HCT116 (cell line): ENCODE results near the gene IL36G. TPM values are rescaled to one million over a fixed set of nuclear protein-coding genes. Genes with fewer than 3 reads are reported as not detected.

Source experiments
- ATAC-seq: fragments of 200-7000 bp; cut with Tn5 transposase; 2 replicates; pipeline ENCODE4 v1.9.1; 2020; ENCODE audit warnings: mild to moderate bottlenecking, moderate library complexity
- BruUV-seq: library from RNA; stranded (reverse); fragments of 400-500 nt; replicated peaks from 2 replicates; lab custom pipeline; 2021; lab: Mats Ljungman, UMichigan
- CTCF ChIA-PET: fragments of 300-600 bp; sonication (Branson Sonifier 250); formaldehyde crosslinking; loops from one replicate; lab custom pipeline; 2021; ENCODE audit warnings: antibody characterized with exemption; lab: Charles Lee
- POLR2A ChIA-PET: fragments of 300-600, 350-600 bp; sonication (Branson Sonifier 250); formaldehyde crosslinking; loops from one replicate; lab custom pipeline; 2021; ENCODE audit warnings: antibody characterized with exemption; lab: Charles Lee
- RAD21 ChIA-PET, 2 experiments: fragments of 300-600 bp; sonication (Branson Sonifier 250); formaldehyde crosslinking; loops; one replicate each; lab custom pipeline; 2023; ENCODE audit warnings: low total read pairs in 2 of 2; ENCODE audit not compliant: uncharacterized antibody in 2 of 2, unreplicated experiment in 2 of 2, low non-redundant PET in 1 of 2; lab: Charles Lee
- DNase-seq: peaks from one replicate; pipeline ENCODE4 v3.0.0-alpha.2; 2010; ENCODE audit warnings: low read depth, low spot score
- H2AFZ ChIP-seq: fragments of 200-600 bp; shearing (Covaris generic), sonication (generic); 2 replicates; pipeline ENCODE4 v1.6.1; 2017; ENCODE audit warnings: low read depth, mixed run types, mixed read lengths, antibody characterized with exemption, low read length; ENCODE audit not compliant: poor library complexity, severe bottlenecking
- H3K27ac ChIP-seq: 2 replicates; pipeline ENCODE4 v1.5.1; 2012; ENCODE audit warnings: low read depth, low read length
- H3K27me3 ChIP-seq: fragments of 200-600 bp; sonication (generic); 2 replicates; pipeline ENCODE4 v1.6.1; 2016; ENCODE audit warnings: mixed run types, low read length, mixed read lengths; ENCODE audit not compliant: insufficient read depth
- H3K36me3 ChIP-seq, 2 experiments: fragments of 200-500 bp in 1 of 2; fragments of 200-600 bp in 1 of 2; sonication (Bioruptor generic) in 1 of 2; sonication (generic) in 1 of 2; 2 replicates each; pipeline versions ENCODE4 v1.5.1 to v1.6.1; 2014 to 2016; ENCODE audit warnings: low read length in 2 of 2, inconsistent platforms in 1 of 2, mixed read lengths in 1 of 2, mixed run types in 1 of 2; ENCODE audit not compliant: insufficient read depth in 2 of 2, control insufficient read depth in 1 of 2
- H3K4me1 ChIP-seq, 2 experiments: fragments of 200-600 bp in 1 of 2; sonication (generic) in 1 of 2; 2 replicates each; pipeline versions ENCODE4 v1.5.1 to v1.6.1; 2012 to 2017; ENCODE audit warnings: low read length in 2 of 2, inconsistent platforms in 1 of 2, mild to moderate bottlenecking in 1 of 2, mixed read lengths in 1 of 2, mixed run types in 1 of 2, moderate library complexity in 1 of 2; ENCODE audit not compliant: insufficient read depth in 2 of 2, control insufficient read depth in 1 of 2
- H3K4me2 ChIP-seq: fragments of 200-600 bp; sonication (generic); 2 replicates; pipeline ENCODE4 v1.6.1; 2017; ENCODE audit warnings: mixed run types, low read length, mixed read lengths
- H3K4me3 ChIP-seq, 2 experiments: fragments of 200-600 bp in 1 of 2; sonication (generic) in 1 of 2; replicated peaks in 1 of 2; 2 replicates each; pipeline ENCODE4 v1.5.1; 2011 to 2016; ENCODE audit warnings: low read length in 2 of 2, control low read depth in 1 of 2, low read depth in 1 of 2, mild to moderate bottlenecking in 1 of 2, mixed read lengths in 1 of 2, mixed run types in 1 of 2
- H3K79me2 ChIP-seq: fragments of 200-600 bp; sonication (generic); 2 replicates; pipeline ENCODE4 v1.6.1; 2017; ENCODE audit warnings: mild to moderate bottlenecking, mixed run types, low read length, moderate library complexity, mixed read lengths; ENCODE audit not compliant: insufficient read depth
- H3K9ac ChIP-seq: fragments of 200-600 bp; sonication (generic); 2 replicates; pipeline ENCODE4 v1.6.1; 2016; ENCODE audit warnings: low read length, mixed read lengths
- H3K9me2 ChIP-seq: fragments of 200-600 bp; sonication (generic), shearing (Covaris generic); 2 replicates; pipeline ENCODE4 v1.6.1; 2017; ENCODE audit warnings: mixed run types, mild to moderate bottlenecking, moderate library complexity; ENCODE audit not compliant: insufficient read depth
- H3K9me3 ChIP-seq, 2 experiments: fragments of 200-500 bp in 1 of 2; fragments of 200-600 bp in 1 of 2; sonication (Bioruptor generic) in 1 of 2; sonication (generic) in 1 of 2; 2 replicates each; pipeline ENCODE4 v1.6.1; 2014 to 2017; ENCODE audit warnings: low read length in 2 of 2, mixed read lengths in 2 of 2, inconsistent platforms in 1 of 2, low read depth in 1 of 2, mild to moderate bottlenecking in 1 of 2, mixed run types in 1 of 2, moderate library complexity in 1 of 2; ENCODE audit not compliant: control insufficient read depth in 1 of 2, insufficient read depth in 1 of 2
- H4K20me1 ChIP-seq: fragments of 200-600 bp; sonication (generic), shearing (Covaris generic); 2 replicates; pipeline ENCODE4 v1.6.1; 2017; ENCODE audit warnings: mixed run types, mild to moderate bottlenecking, moderate library complexity; ENCODE audit not compliant: insufficient read depth
- CBX3 ChIP-seq: IDR thresholded peaks from 2 replicates; pipeline ENCODE4 v1.6.1; 2012; ENCODE audit warnings: low read depth
- CEBPB ChIP-seq: IDR thresholded peaks from 2 replicates; pipeline ENCODE4 v1.6.1; 2012; ENCODE audit warnings: low read depth
- CTCF ChIP-seq, 3 experiments: fragments of 200-600 bp in 1 of 3; sonication (generic) in 1 of 3; IDR thresholded peaks in 2 of 3; conservative IDR thresholded peaks in 1 of 3; 2 replicates each; pipeline ENCODE4 v1.5.1; 2012 to 2017; ENCODE audit warnings: low read depth in 2 of 3, low read length in 2 of 3, antibody characterized with exemption in 1 of 3, borderline replicate concordance in 1 of 3, control low read depth in 1 of 3, mild to moderate bottlenecking in 1 of 3, mixed read lengths in 1 of 3, mixed run types in 1 of 3, moderate library complexity in 1 of 3; ENCODE audit not compliant: insufficient read depth in 1 of 3
- EGR1 ChIP-seq: IDR thresholded peaks from 2 replicates; pipeline ENCODE4 v1.6.1; 2012; ENCODE audit warnings: low read depth
- ELF1 ChIP-seq: IDR thresholded peaks from 2 replicates; pipeline ENCODE4 v1.6.1; 2012; ENCODE audit warnings: low read depth, borderline replicate concordance
- EZH2phosphoT487 ChIP-seq: fragments of 200-600 bp; IDR thresholded peaks from 2 replicates; pipeline ENCODE4 v1.6.1; 2018; ENCODE audit warnings: antibody characterized with exemption, borderline replicate concordance
- FOSL1 ChIP-seq: IDR thresholded peaks from 2 replicates; pipeline ENCODE4 v1.6.1; 2012; ENCODE audit warnings: low read depth
- JUND ChIP-seq: IDR thresholded peaks from 2 replicates; pipeline ENCODE4 v1.6.1; 2012
- POLR2A ChIP-seq: IDR thresholded peaks from 2 replicates; pipeline ENCODE4 v1.7.0; 2011; ENCODE audit warnings: borderline replicate concordance; ENCODE audit not compliant: insufficient read depth, insufficient read length; ENCODE audit errors: extremely low read depth
- POLR2AphosphoS5 ChIP-seq: IDR thresholded peaks from 2 replicates; pipeline ENCODE4 v1.6.1; 2011; ENCODE audit warnings: mild to moderate bottlenecking, low read depth, low read length, moderate library complexity
- RAD21 ChIP-seq: IDR thresholded peaks from 2 replicates; pipeline ENCODE4 v1.6.1; 2012; ENCODE audit warnings: low read depth, mild to moderate bottlenecking
- REST ChIP-seq: IDR thresholded peaks from 2 replicates; pipeline ENCODE4 v1.6.1; 2012; ENCODE audit warnings: low read depth
- SP1 ChIP-seq: IDR thresholded peaks from 2 replicates; pipeline ENCODE4 v1.6.1; 2012; ENCODE audit warnings: low read depth
- SRF ChIP-seq: IDR thresholded peaks from 2 replicates; pipeline ENCODE4 v1.6.1; 2012; ENCODE audit warnings: low read depth
- TCF7L2 ChIP-seq: IDR thresholded peaks from 2 replicates; pipeline ENCODE4 v1.7.0; 2011; ENCODE audit warnings: borderline replicate concordance, inconsistent platforms; ENCODE audit not compliant: insufficient read depth, insufficient read length; ENCODE audit errors: extremely low read depth
- intact Hi-C: fragments of 100-400 bp; cut with micrococcal nuclease; formaldehyde crosslinking; loops from 2 replicates; pipeline ENCODE4 v1.10.0; 2022
- total RNA-seq: library from RNA; stranded (reverse); gene quantifications from one replicate; pipeline ENCODE4 v1.2.1, GENCODE V29; 2021; ENCODE audit not compliant: unreplicated experiment
- TF ChIP-seq, protein P1 (sequence below): IDR thresholded peaks from 2 replicates; pipeline ENCODE4 v1.6.1; 2012

The IL36G gene
- total RNA-seq, 1 experiment from 2014 or later: not detected

- Histone ChIP-seq H3K4me3 (no peak overlapping the region), H3K27me3 (no peaks in the 10 kb centered on the region), H3K4me1 (peaks cover 0 to 8% of the 10 kb centered on the region in 2 experiments; a peak in 1 of 4 replicates), H3K9ac (no peak overlapping the region), H4K20me1 (no peaks in the 10 kb centered on the region), H3K4me2 (no peak overlapping the region), H3K36me3 (no peaks in the 10 kb centered on the region), H3K9me3 (no peaks in the 10 kb centered on the region), H3K79me2 (no peaks in the 10 kb centered on the region), H3K9me2 (no peaks in the 10 kb centered on the region), H2AFZ (no peak overlapping the region), H3K27ac (no peak overlapping the region)
- TF ChIP-seq CEBPB (no peak), SRF (no peak), EGR1 (no peak), EZH2phosphoT487 (no peak), REST (no peak), FOSL1 (no peak), CTCF (IDR thresholded peaks at IDR 0.05 in 2 of 3, conservative IDR thresholded peaks at IDR 0.05 in 1 of 3; ENCODE audit: borderline replicate concordance in 1 of 3, insufficient read depth in 1 of 3, low read depth in 2 of 3, low read length in 2 of 3) (no peak), SP1 (no peak), RAD21 (no peak), CBX3 (no peak), ELF1 (no peak), JUND (no peak), POLR2AphosphoS5 (no peak), POLR2A (no peak), TCF7L2 (no peak)
- TF ChIP-seq, protein P1, sequence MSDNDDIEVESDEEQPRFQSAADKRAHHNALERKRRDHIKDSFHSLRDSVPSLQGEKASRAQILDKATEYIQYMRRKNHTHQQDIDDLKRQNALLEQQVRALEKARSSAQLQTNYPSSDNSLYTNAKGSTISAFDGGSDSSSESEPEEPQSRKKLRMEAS: no peak
- ATAC-seq (no peak), DNase-seq (no peak)
- CTCF ChIA-PET: interaction anchor here (3.9 kb wide), 1 partner anchor 21 kb away, joined by 18 read pairs; no protein-coding TSS in a partner anchor
- BruUV-seq: no TSS peak
- RAD21 ChIA-PET: no interaction called here
- intact Hi-C loops: no loop called here
- POLR2A ChIA-PET: no interaction called here
Measured at GRCh38 chr2:112962308-112963175, 15.3 kb upstream of the IL36G start.
